Epidermal melanocyte (primary cell): ENCODE results near the gene SMG5.
"Not testable (repeated sequence)": the region's sequence is repeated elsewhere in the genome, so short reads cannot be mapped to it uniquely, and the experiment has no call there.

Source experiments
- DNase-seq: peaks from one replicate; pipeline ENCODE4 v3.0.0; 2011; ENCODE audit warnings: low spot score; ENCODE audit not compliant: insufficient read length

The SMG5 gene, protein sequence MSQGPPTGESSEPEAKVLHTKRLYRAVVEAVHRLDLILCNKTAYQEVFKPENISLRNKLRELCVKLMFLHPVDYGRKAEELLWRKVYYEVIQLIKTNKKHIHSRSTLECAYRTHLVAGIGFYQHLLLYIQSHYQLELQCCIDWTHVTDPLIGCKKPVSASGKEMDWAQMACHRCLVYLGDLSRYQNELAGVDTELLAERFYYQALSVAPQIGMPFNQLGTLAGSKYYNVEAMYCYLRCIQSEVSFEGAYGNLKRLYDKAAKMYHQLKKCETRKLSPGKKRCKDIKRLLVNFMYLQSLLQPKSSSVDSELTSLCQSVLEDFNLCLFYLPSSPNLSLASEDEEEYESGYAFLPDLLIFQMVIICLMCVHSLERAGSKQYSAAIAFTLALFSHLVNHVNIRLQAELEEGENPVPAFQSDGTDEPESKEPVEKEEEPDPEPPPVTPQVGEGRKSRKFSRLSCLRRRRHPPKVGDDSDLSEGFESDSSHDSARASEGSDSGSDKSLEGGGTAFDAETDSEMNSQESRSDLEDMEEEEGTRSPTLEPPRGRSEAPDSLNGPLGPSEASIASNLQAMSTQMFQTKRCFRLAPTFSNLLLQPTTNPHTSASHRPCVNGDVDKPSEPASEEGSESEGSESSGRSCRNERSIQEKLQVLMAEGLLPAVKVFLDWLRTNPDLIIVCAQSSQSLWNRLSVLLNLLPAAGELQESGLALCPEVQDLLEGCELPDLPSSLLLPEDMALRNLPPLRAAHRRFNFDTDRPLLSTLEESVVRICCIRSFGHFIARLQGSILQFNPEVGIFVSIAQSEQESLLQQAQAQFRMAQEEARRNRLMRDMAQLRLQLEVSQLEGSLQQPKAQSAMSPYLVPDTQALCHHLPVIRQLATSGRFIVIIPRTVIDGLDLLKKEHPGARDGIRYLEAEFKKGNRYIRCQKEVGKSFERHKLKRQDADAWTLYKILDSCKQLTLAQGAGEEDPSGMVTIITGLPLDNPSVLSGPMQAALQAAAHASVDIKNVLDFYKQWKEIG

DNA sequence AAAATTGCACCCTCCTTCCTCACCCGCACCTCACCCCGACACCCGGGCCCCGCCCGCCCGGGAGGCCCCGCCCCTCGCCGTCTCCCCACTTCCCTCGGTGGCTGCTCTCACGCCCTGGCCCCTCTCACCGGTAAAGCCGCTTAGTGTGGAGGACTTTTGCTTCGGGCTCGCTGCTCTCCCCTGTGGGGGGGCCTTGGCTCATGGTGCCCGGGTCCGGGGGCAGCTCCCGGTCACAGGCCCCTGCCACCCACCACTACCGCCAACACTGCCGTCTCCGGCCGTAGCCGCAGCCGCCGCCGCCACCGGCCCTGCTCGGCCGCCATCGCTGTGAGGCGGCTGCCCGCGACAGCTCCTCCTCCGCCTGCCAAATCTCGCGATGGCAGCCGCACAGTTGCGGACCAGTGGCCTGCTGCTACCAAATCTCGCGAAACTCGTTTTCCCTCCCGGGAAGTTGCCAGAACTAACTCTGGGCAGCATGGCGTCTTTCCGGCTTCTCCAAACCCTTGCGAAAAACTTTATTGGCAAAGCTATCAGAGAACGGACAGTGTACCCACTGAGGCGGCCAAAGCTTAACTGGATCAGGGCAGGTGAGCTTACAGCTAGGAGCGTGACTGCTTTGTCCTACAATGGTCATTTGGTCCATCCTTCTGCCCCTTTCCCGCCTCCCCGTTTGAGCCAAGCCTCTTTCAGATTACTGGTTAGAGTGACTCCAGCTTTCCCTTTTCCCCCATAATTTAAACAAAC, at the start of gene SMG5:
Gene SMG5 (minus strand): TSS at position 347 of the 744 bp plus-strand sequence. CDS start 145 bp downstream, at position 202.
- DNase-seq = peak; percentile 87

DNA sequence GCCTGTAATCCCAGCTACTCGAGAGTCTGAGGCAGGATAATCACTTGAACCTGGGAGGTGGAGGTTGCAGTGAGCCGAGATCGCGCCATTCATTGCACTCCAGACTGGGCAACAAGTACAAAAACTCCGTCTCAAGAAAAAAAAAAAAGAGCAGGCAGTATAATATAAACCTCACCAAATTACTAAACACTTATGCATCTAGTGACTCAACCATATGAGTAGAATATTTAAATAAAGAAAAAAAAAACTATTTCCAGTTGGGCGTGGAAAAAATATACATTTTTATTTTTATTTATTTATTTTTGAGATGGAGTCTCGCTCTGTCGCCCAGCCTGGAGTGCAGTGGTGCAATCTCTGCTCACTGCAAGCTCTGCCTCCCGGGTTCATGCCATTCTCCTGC, 40.6 kb upstream of the SMG5 start:
- DNase-seq = not testable (repeated sequence)

DNA sequence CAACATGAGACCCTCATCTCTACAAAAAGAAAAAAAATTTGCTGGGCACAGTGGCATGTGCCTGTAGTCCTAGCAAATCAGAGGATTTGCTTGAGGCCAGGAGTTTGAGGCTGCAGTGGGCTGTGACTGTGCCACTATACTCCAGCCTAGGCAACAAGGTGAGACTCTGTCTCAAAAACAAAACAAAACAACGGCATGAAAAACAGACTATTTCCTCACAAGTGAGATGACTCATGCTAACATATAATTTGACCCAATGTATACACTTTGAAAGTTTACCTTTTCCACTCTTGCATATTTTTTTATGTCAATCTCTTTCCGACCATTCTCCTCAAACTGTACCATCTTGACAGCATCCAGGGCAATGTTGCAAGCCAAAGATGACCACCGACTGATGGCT, 37.9 kb upstream of the SMG5 start:
- no peak for DNase-seq

DNA sequence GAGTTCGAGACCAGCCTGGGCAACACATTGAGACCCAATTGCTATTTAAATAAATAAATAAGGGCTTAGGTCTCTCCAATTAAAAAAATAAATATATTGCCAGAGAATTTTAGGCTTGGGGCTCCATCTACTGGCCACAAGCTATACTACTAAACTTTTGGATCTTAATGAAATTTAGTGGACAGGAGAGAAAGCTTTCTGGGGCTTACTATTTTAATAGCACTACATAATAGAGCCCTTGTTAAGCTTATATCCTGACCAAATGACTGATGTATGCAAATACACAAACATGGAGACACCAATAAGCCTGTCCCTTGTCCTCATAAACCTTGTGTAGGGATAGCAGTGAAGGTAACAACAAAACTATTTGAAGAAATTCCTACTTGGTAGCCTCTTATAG, 37.0 kb upstream of the SMG5 start:
- peak; percentile 43 for DNase-seq

DNA sequence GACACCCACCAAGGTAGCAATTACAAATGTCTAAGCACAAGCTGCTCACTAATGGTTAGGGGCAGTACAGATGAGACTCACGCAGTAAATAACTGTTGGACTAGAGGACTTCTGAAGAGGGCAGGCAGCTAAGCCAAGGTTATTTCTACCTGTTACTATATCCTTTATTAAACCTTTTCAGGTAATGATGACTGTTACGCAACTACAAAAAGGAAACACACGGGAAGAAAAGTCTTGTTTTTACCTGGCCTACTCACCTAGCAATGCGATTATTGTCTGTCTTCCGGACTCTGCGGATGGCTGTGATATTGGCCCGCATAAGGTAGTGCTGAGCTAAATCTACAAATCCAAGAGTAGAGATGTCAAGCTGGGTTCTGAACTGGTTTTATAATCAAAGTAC, 34.3 kb upstream of the SMG5 start:
- no peak for DNase-seq

DNA sequence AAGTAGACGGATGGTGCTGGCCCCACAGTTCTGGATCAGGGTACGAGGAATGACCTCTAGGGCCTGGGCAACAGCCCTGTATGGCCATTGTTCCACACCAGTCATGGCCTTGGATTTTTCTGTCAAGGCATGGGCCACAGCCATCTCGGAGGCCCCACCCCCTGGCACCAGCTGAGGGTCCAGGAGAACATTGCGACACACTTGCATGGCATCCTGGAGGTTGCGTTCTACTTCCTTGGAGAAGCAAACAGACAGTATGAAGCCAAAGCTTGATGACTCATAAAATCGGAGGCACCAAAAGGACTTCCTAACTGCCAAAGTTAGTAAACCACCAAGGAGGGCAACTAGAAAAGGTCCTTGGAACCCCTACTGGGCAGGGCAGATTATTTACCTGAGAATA, 28.3 kb upstream of the SMG5 start:
- DNase-seq = no peak

DNA sequence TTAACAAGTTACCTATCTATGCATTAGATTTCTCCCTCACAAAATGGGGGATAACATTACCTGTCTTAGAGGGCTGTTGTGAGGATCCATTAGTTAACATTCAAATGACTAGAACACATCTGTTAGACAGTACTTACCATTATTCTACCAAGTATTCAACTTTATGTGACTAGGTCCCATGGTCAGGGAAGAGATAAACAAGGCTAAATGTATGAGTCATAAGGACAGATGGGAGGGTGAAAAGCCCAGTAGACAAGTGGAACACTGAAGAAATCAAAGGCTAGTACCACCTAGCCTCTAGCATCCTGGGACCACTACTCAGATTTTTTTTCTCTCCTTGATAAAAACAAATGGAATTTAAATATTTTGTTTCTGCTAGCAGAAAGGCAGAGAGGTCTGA, 25.5 kb upstream of the SMG5 start:
- DNase-seq = no peak

DNA sequence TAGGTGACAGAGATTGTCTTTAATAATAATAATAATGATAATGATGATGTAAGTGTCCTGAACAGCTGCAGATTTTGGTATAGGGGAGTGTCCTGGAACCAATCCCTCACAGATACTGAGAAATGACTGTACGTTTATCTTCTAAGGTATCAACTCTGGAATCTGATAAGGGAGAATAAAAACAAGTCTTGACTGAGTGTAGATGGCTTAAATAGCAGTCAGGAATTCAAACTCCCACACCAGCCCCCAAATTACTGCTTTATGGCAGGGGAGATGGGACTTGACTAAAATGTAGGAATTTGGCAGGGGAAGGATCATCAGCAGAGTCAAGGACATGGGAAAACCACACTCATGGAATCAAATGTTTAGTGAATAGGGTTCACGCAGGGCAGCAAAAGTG, 22.6 kb upstream of the SMG5 start:
- DNase-seq = no peak

DNA sequence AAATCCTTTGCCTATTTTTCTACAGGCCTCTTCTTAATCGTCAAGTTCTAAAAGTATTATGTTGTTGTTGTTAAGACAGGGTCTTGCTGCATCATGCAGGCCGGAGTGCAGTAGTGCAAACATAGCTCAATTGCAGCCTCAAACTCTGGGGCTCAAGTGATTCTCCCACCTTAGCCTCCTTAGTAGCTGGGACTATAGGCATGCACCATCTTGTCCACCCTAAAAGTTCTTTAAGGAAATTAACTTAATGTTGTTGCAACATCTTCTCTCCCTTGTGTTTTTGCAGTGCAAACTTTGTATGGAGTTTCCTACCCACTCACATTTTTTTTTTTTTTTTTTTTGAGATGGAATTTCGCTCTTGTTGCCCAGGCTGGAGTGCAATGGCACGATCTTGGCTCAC, 20.6 kb upstream of the SMG5 start:
- no peak for DNase-seq

DNA sequence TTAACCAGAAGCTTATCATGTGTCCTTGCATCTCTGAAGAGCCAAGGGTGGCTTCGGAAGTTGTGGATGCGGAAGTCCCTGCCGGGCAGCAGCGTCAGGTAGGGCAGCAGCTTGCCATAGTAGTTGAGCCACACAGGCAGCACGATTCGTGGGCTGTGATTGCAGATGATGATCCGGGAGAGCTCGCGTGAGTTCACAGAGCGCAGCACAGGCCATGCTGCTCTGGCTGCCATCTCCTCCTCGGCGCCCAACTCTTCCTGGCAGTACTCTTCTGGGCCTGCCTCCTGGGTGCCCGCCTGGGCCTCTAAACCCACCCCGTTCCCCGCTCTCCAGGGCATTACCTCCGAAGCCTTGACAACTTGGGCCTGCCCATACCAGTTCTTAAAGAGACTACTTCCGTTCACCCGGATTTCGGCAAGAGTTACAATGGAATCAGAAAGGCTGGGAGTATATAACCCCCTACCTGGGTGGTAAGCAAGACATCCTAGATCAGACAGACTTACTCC, 16.3 kb upstream of the SMG5 start, which contains the start of gene VHLL:
Gene VHLL (minus strand): TSS at position 456 of the 506 bp plus-strand sequence. CDS start 118 bp downstream, at position 338.
- DNase-seq = no peak

DNA sequence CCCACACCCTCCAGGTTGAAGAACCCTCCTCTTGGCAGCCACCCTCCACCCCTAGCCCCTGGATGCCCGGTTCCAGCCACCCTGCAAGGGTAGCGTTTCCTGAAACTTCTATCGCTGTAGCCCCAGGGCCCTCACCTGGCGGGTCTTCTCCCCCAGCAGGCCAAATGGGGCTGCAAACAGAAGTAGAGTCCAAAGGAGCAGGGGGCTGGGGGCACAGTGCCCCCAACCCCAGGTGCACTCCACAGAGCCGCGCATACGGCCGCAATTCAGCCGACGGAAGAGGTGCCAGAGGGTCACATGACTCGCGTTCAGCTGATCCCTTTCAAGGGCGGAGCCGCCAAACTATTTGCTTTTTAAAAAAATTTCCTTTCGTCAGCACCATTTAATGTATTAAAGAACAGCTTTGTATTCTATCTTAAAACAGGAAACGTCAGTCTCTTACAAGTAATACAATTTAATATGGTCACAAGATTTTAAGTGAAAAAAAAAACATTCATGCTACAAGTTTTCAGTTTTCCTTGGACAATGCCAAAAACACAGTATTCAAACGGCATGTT, 12.8 kb upstream of the SMG5 start, which contains the start of gene GLMP:
Gene GLMP (minus strand): TSS at position 289 of the 557 bp plus-strand sequence. CDS start 34 bp downstream, at position 255.
- DNase-seq = peak; percentile 83

DNA sequence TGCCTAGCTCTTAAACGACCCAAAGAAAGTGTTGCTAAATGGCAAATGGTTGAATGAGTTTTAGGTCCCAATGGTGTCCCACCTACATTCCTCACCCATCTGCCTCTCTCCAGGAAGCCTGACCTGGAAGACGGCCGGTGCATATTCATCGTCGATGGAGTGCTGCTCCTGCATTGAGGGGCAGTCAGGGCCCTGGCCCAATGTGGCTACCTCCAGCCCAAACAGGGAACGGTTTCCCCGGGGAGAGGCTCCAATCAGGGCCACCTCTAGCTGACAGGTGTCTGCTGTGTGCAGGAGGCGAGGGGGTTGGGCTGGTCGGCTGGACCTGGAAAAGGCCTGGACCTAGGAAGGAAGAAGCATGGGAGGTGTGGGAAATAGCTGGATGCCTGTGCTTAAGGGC, 11.3 kb upstream of the SMG5 start:
- DNase-seq = no peak

DNA sequence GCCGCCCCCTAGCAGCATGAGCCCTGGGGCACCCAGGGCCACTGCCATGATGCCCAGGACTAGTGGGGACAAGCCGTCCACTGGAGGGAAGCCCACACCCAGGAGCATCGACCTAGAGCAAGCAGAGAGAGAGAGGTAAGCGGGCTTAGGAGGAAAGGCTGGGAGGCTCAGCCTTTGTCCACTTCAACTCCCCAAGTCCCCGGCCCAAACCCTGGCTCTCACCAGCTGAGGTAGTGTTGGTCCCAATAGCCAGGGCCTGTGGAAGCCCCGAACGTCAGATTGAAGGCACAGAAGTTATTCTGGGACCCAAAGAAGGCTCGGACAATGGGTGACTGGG, 10.4 kb upstream of the SMG5 start:
- DNase-seq = no peak

DNA sequence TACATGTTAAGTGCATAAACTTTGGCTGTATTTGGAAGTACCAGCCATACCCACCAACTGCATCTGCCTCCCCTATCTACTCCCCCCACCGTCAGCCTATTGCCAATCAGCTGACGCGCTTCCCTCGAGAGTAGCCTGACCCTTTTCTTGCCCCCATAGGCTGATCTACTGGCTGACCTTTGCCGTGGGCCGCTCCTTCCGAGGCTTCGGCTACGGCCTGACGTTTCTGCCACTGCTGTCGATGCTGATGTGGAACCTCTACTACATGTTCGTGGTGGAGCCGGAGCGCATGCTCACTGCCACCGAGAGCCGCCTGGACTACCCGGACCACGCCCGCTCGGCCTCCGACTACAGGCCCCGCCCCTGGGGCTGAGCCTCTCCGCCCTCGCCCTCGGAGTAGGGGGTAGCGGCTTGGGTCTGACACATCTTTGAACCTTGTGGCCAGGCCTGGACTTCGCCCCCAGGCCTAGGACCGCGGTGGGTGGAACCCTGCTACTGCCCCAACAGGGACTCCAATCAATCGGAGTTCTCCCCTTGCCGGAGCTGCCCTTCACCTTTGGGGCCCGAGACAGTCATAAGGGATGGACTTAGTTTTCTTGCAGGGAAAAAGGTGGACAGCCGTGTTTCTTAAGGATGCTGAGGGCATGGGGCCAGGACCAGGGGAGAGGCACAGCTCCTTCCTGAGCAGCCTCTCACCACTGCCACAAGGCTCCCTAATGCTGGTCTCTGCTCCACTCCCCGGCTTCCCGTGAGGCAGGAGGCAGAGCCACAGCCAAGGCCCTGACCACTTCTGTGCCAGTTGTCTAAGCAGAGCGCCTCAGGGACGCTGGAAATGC, 8.8 kb upstream of the SMG5 start:
- DNase-seq = peak; percentile 42

DNA sequence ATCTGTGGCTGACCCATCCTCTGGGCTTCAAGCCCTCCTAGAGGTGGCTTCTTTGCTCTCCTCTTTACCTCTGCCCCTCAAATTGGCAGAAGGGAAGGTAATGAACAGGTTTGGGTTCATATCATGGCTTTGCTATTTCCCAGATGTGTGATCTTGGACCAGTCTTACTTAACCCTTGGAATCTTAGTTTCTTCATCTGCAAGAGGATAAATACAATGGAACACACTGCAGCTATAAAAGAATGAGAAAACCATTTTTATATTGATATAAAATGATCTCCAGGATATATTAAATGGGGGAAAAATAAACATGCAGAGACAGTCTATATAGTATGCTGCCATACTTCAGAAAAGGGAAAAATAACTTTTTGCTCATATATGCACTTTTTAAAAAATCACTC, 7.2 kb upstream of the SMG5 start:
- DNase-seq = no peak

DNA sequence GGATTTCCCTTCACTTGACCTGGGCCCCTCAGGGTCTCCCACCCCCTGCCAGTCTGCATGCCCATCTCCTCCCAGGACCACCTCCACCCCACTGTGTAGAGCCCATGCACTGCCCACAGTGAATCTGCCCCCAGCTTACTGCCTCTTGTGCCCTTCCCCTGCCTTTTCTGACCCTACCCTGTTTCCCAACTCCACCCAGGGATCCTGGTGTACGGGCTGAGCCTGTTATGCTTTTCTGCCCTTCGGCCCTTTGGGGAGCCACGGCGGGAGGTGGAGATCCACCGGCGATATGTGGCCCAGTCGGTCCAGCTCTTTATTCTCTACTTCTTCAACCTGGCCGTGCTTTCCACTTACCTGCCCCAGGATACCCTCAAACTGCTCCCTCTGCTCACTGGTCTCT, 3.4 kb upstream of the SMG5 start:
- DNase-seq = no peak

DNA sequence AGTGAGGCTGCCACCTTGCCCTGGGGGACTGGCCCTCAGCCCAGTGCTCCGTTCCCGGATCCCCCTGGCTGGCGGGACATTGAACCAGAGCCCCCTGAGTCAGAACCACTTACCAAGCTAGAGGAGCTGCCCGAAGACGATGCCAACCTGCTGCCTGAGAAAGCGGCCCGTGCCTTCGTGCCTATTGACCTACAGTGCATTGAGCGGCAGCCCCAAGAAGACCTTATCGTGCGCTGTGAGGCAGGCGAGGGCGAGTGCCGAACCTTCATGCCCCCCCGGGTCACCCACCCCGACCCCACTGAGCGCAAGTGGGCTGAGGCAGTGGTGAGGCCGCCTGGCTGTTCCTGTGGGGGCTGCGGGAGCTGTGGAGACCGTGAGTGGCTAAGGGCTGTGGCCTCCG, 2.8 kb upstream of the SMG5 start:
- DNase-seq = no peak

DNA sequence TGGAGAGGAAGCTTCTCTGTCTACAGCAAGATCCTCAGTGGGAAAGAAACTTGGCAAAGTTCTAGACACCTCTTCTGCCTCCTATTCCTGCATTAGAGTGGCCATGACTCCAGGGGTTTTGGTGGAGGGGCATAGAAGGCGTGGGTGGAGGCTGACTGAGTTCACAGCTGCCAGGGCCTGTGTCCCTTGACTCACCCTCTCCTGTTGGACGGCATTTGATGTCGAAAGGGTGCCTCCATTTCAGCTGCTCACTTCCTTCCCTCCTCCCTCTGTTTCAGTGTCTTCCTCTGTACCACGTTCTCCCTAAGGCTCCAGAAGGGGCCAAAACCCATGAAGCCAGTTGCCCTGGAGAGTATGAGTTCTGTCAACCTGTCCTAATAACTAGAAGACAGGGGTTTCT, 2.1 kb upstream of the SMG5 start:
- no peak for DNase-seq

DNA sequence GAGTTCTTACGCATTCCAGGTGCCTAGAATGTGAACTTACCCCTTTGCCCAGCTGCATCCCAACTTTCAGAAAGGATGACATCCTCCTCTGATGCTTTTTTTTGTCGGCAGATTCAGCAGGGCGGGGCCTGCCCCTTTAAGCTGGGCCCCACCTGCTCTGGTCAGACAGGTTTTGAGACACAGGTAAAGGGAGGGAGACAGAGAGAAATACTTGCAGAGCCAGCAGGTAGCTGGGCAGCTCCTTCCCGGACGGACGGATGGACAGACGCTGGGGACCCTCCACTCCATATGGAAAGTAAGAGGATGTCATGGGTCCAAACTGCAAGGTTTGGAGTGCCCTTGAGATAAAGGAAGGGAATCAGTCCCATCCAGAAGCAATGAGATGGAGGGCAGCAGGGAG, 1.5 kb upstream of the SMG5 start, which contains the start of gene TMEM79:
Gene TMEM79 (plus strand): TSS at position 214 of the 400 bp plus-strand sequence. CDS start 902 bp downstream, outside the sequence.
- DNase-seq = no peak

DNA sequence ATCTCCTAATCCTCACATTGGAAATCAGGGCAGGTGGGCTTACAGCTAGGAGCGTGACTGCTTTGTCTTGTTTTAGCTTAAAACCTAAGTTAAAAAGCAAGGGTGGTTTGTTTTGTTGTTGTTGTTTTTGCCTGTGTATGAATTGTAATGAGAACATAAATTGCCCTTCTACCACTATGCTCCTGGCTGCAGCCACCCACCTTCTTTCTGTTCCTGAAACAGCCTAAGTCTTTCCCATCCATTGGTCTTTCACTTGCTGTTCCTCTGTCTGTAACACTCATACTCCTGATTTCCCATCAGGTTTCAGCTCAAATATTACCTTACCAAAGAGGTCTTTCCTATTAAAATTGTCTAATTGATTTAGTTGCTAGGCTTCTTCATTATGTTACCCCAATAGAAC, 896 bp upstream of the SMG5 start:
- DNase-seq = no peak
